H1 (cell line): Measurements from ENCODE around the gene KNCN. TPM values are rescaled to one million over a fixed set of nuclear protein-coding genes. Genes with fewer than 3 reads are reported as not detected.

ENCODE experiments used
- CTCF ChIA-PET: fragments of 300-600 bp; sonication (Branson Sonifier 250); formaldehyde crosslinking; loops from one replicate; lab custom pipeline; 2021; ENCODE audit not compliant: partially characterized antibody; lab: Charles Lee
- POLR2A ChIA-PET: fragments of 300-600 bp; sonication (Branson Sonifier 250); formaldehyde crosslinking; loops from one replicate; lab custom pipeline; 2021; ENCODE audit warnings: inconsistent platforms; ENCODE audit not compliant: partially characterized antibody; lab: Charles Lee
- DNase-seq, 2 experiments: peaks; one replicate each; pipeline versions ENCODE4 v3.0.0 to v3.0.0-alpha.2; 2010 to 2022; ENCODE audit warnings: low spot score in 2 of 2, low read depth in 1 of 2, mixed read lengths in 1 of 2
- FAIRE-seq: peaks from 2 replicates; lab custom pipeline; 2011; peaks lifted over from hg19 to GRCh38; lab: Jason Lieb, UNC
- H2AFZ ChIP-seq: 2 replicates; pipeline ENCODE4 v1.8.1; 2012; ENCODE audit warnings: low read length, inconsistent platforms
- H2AK5ac ChIP-seq: 2 replicates; pipeline ENCODE4 v1.6.1; 2013; ENCODE audit warnings: low read depth, low read length
- H2BK120ac ChIP-seq: replicated peaks from 2 replicates; pipeline ENCODE3; 2013; ENCODE audit warnings: low read depth, low read length, inconsistent platforms
- H2BK12ac ChIP-seq: 2 replicates; pipeline ENCODE4 v1.6.1; 2013; ENCODE audit warnings: low read depth, low read length
- H2BK15ac ChIP-seq: 2 replicates; pipeline ENCODE4 v1.6.1; 2013; ENCODE audit warnings: low read length
- H2BK20ac ChIP-seq: 2 replicates; pipeline ENCODE4 v1.6.1; 2013; ENCODE audit warnings: low read length
- H2BK5ac ChIP-seq: 2 replicates; pipeline ENCODE4 v1.6.1; 2013; ENCODE audit warnings: low read depth, low read length
- H3K14ac ChIP-seq: 2 replicates; pipeline ENCODE4 v1.6.1; 2013; ENCODE audit warnings: inconsistent platforms; ENCODE audit not compliant: insufficient read length
- H3K18ac ChIP-seq: 2 replicates; pipeline ENCODE4 v1.6.1; 2013; ENCODE audit warnings: low read length; ENCODE audit errors: extremely low read depth
- H3K23ac ChIP-seq: 2 replicates; pipeline ENCODE4 v1.6.1; 2013; ENCODE audit warnings: inconsistent platforms; ENCODE audit not compliant: insufficient read length
- H3K23me2 ChIP-seq: 2 replicates; pipeline ENCODE4 v1.6.1; 2013; ENCODE audit warnings: low read depth, low read length
- H3K27ac ChIP-seq: 2 replicates; pipeline ENCODE4 v1.6.1; 2011; ENCODE audit warnings: low read depth, low read length, inconsistent platforms
- H3K27me3 ChIP-seq, 4 experiments: replicated peaks in 1 of 4; 1 replicate in 1 of 4; 2 replicates in 3 of 4; pipeline versions ENCODE4 v1.6.1 to v1.8.1; 2011 to 2013; ENCODE audit warnings: low read length in 3 of 4, mild to moderate bottlenecking in 3 of 4, inconsistent platforms in 2 of 4, mixed read lengths in 2 of 4, moderate library complexity in 1 of 4; ENCODE audit not compliant: control insufficient read depth in 3 of 4, insufficient read depth in 3 of 4; ENCODE audit errors: extremely low read depth in 1 of 4
- H3K36me3 ChIP-seq, 4 experiments: 2 replicates each; pipeline versions ENCODE4 v1.6.1 to v1.8.1; 2011 to 2013; ENCODE audit warnings: mild to moderate bottlenecking in 4 of 4, low read length in 3 of 4, moderate library complexity in 2 of 4, control low read depth in 1 of 4, inconsistent platforms in 1 of 4; ENCODE audit not compliant: insufficient read depth in 4 of 4, control insufficient read depth in 2 of 4
- H3K4ac ChIP-seq: replicated peaks from 2 replicates; pipeline ENCODE3; 2013; ENCODE audit warnings: low read length, low read depth, mixed read lengths, inconsistent platforms; ENCODE audit not compliant: insufficient read length
- H3K4me1 ChIP-seq, 4 experiments: replicated peaks in 1 of 4; 1 replicate in 1 of 4; 2 replicates in 3 of 4; pipeline versions ENCODE4 v1.6.1 to v1.8.1; 2011 to 2013; ENCODE audit warnings: low read length in 3 of 4, inconsistent platforms in 2 of 4, mixed read lengths in 1 of 4; ENCODE audit not compliant: insufficient read depth in 4 of 4, control insufficient read depth in 3 of 4
- H3K4me2 ChIP-seq, 2 experiments: 2 replicates each; pipeline versions ENCODE4 v1.6.1 to v1.8.1; 2011 to 2013; ENCODE audit warnings: low read depth in 2 of 2, low read length in 2 of 2, control low read depth in 1 of 2, inconsistent platforms in 1 of 2, mild to moderate bottlenecking in 1 of 2; ENCODE audit not compliant: insufficient read depth in 1 of 2
- H3K4me3 ChIP-seq, 4 experiments: fragments of 200-600, 300-600 bp in 1 of 4; sonication (generic), shearing (Covaris generic), sonication (Bioruptor Twin) in 1 of 4; 2 replicates each; pipeline versions ENCODE4 v1.5.1 to v1.8.1; 2011 to 2016; ENCODE audit warnings: low read length in 4 of 4, low read depth in 3 of 4, control low read depth in 2 of 4, inconsistent platforms in 2 of 4, mild to moderate bottlenecking in 2 of 4, mixed read lengths in 1 of 4, moderate library complexity in 1 of 4; ENCODE audit not compliant: insufficient read depth in 2 of 4; ENCODE audit errors: extremely low read depth in 1 of 4
- H3K56ac ChIP-seq: replicated peaks from 2 replicates; pipeline ENCODE3; 2013; ENCODE audit warnings: low read depth, mild to moderate bottlenecking, mixed read lengths, low read length, inconsistent platforms; ENCODE audit not compliant: insufficient read length
- H3K79me1 ChIP-seq: 2 replicates; pipeline ENCODE4 v1.6.1; 2013; ENCODE audit warnings: low read depth, low read length, control low read depth
- H3K79me2 ChIP-seq, 2 experiments: 2 replicates each; pipeline versions ENCODE4 v1.6.1 to v1.8.1; 2012 to 2013; ENCODE audit warnings: low read length in 2 of 2, mild to moderate bottlenecking in 2 of 2, inconsistent platforms in 1 of 2; ENCODE audit not compliant: insufficient read depth in 2 of 2, control insufficient read depth in 1 of 2
- H3K9ac ChIP-seq, 4 experiments: replicated peaks in 1 of 4; 1 replicate in 1 of 4; 2 replicates in 3 of 4; pipeline versions ENCODE4 v1.6.1 to v1.8.1; 2011 to 2013; ENCODE audit warnings: low read depth in 3 of 4, low read length in 3 of 4, control low read depth in 2 of 4, mild to moderate bottlenecking in 2 of 4, moderate library complexity in 2 of 4, inconsistent platforms in 1 of 4; ENCODE audit errors: extremely low read depth in 1 of 4
- H3K9me3 ChIP-seq, 2 experiments: 2 replicates each; pipeline versions ENCODE4 v1.6.1 to v1.8.1; 2012 to 2013; ENCODE audit warnings: mild to moderate bottlenecking in 2 of 2, moderate library complexity in 2 of 2, control low read depth in 1 of 2, inconsistent platforms in 1 of 2, low read depth in 1 of 2, low read length in 1 of 2, mixed read lengths in 1 of 2; ENCODE audit not compliant: insufficient read depth in 2 of 2
- H4K20me1 ChIP-seq, 2 experiments: replicated peaks in 1 of 2; 2 replicates each; pipeline versions ENCODE3 to v1.8.1; 2011 to 2013; ENCODE audit warnings: inconsistent platforms in 2 of 2, low read length in 2 of 2, mild to moderate bottlenecking in 1 of 2; ENCODE audit not compliant: insufficient read depth in 2 of 2, control insufficient read depth in 1 of 2
- H4K5ac ChIP-seq: 2 replicates; pipeline ENCODE4 v1.6.1; 2013; ENCODE audit warnings: low read length, low read depth, mixed read lengths, inconsistent platforms; ENCODE audit not compliant: insufficient read length
- H4K8ac ChIP-seq: 2 replicates; pipeline ENCODE4 v1.8.0; 2013; ENCODE audit warnings: mild to moderate bottlenecking, moderate library complexity, low read length, inconsistent platforms; ENCODE audit not compliant: insufficient read depth; ENCODE audit errors: extremely low read depth
- H4K91ac ChIP-seq: replicated peaks from 2 replicates; pipeline ENCODE3; 2013; ENCODE audit warnings: low read length, mixed read lengths, inconsistent platforms; ENCODE audit not compliant: insufficient read length
- BACH1 ChIP-seq: IDR thresholded peaks from 2 replicates; pipeline ENCODE4 v1.6.1; 2012; ENCODE audit warnings: low read length, improper control_type of control experiment
- BRCA1 ChIP-seq: IDR thresholded peaks from 2 replicates; pipeline ENCODE4 v1.6.1; 2012; ENCODE audit warnings: low read depth, low read length, improper control_type of control experiment
- CEBPB ChIP-seq: IDR thresholded peaks from 2 replicates; pipeline ENCODE4 v1.6.1; 2012; ENCODE audit warnings: low read depth, low read length
- CTBP2 ChIP-seq: IDR thresholded peaks from 2 replicates; pipeline ENCODE4 v1.7.0; 2011; ENCODE audit warnings: borderline replicate concordance, mild to moderate bottlenecking, moderate library complexity, mixed read lengths, low read length; ENCODE audit not compliant: insufficient read depth, insufficient read length
- E2F6 ChIP-seq: IDR thresholded peaks from 2 replicates; pipeline ENCODE4 v1.6.1; 2012; ENCODE audit warnings: inconsistent platforms
- MAFK ChIP-seq: IDR thresholded peaks from 2 replicates; pipeline ENCODE4 v1.6.1; 2012; ENCODE audit warnings: low read depth, mild to moderate bottlenecking, improper control_type of control experiment, low read length
- TCF12 ChIP-seq: IDR thresholded peaks from 2 replicates; pipeline ENCODE4 v1.6.1; 2011; ENCODE audit warnings: low read depth, mild to moderate bottlenecking, low read length
- USF2 ChIP-seq: IDR thresholded peaks from 2 replicates; pipeline ENCODE4 v1.6.1; 2011; ENCODE audit warnings: low read length, improper control_type of control experiment
- WGBS, 2 experiments: shearing (Covaris generic) in 1 of 2; methylation state at CpG; one replicate each; pipeline versions ENCODE4 v1.1.6 to v1.1.7; 2013 to 2015; ENCODE audit warnings: low lambda C conversion rate in 2 of 2, mixed read lengths in 2 of 2, inconsistent platforms in 1 of 2, low coverage in 1 of 2, missing lambda C conversion rate in 1 of 2; ENCODE audit not compliant: insufficient replicate concordance in 2 of 2, insufficient coverage in 1 of 2, insufficient read length in 1 of 2; ENCODE audit errors: extremely low coverage in 1 of 2, missing lambda C conversion rate in 1 of 2; 5-methylcytosine and 5-hydroxymethylcytosine counted together
- polyA plus RNA-seq, 7 experiments: library from polyadenylated mRNA; depleted of rRNA in 3 of 7; stranded (reverse) in 5 of 7; unstranded in 2 of 7; fragments of >200 nt in 5 of 7; fragments of 200-250 nt in 2 of 7; gene quantifications; 1 replicate in 5 of 7; 2 replicates in 1 of 7; 4 replicates in 1 of 7; pipeline versions ENCODE4 v1.2.1 to v1.2.3, GENCODE V29; 2011 to 2013; ENCODE audit warnings: missing spikeins in 2 of 7, mixed read lengths in 2 of 7
- total RNA-seq: library from RNA; stranded (reverse); fragmentation: NEBNext Ultra II Directional; extraction: Animal tissue kit (Norgen Biotek cat#: 25700); gene quantifications from 2 replicates; pipeline ENCODE4 v1.2.1, GENCODE V29; 2021

Gene KNCN
- total and polyA plus RNA-seq, 2 of the 8 experiments (the other 6 are each of a cell fraction or from before 2014, with no cell fraction given), result not detected

- H3K14ac ChIP-seq, result no peak overlapping the region
- H3K23me2 ChIP-seq, result no peaks in the 10 kb centered on the region
- no peak overlapping the region for H2BK120ac ChIP-seq
- TF ChIP-seq MAFK, result no peak
- peak; percentile 59; the same call in 1 of the 2 replicates for TF ChIP-seq E2F6
- no peak for TF ChIP-seq BACH1
- TF ChIP-seq CEBPB, result no peak
- no peak for TF ChIP-seq CTBP2
- no peak for TF ChIP-seq TCF12
- TF ChIP-seq USF2, result no peak
- no peak for TF ChIP-seq BRCA1
- no peak overlapping the region for H4K91ac ChIP-seq
- H3K4me2 ChIP-seq, result no peak overlapping the region; a peak in 1 of 4 replicates
- H4K5ac ChIP-seq, result no peak overlapping the region
- peaks cover 0 to 14% (median 10%) of the 10 kb centered on the region in 4 experiments; a peak in 6 of 7 replicates for H3K4me1 ChIP-seq
- no peaks in the 10 kb centered on the region for H3K9me3 ChIP-seq
- ChIA-PET CTCF (interaction anchor here (0.7 to 17.7 kb wide), 14 partner anchors 10 to 649 kb away, joined by 3 to 322 read pairs (median 4); partner anchors contain the start of genes MKNK1 and MOB3C), POLR2A (no interaction called here)
- no peak overlapping the region for H3K4me3 ChIP-seq
- no peak for DNase-seq
- H2AK5ac ChIP-seq, result no peak overlapping the region
- H2AFZ ChIP-seq, result peak overlapping the region; percentile 33; the same call in 1 of the 2 replicates
- H2BK15ac ChIP-seq, result no peak overlapping the region
- H3K36me3 ChIP-seq, result no peaks in the 10 kb centered on the region
- no peak overlapping the region for H3K56ac ChIP-seq
- peak overlapping the region; percentile 90; the same call in 1 of the 2 replicates for H4K8ac ChIP-seq
- H3K79me1 ChIP-seq, result no peaks in the 10 kb centered on the region
- no peak overlapping the region for H3K23ac ChIP-seq
- 71% methylated on average over 17 of the region's 17 CpGs; no CpG with 5 or more reads in 1 of the 2 experiments for WGBS, 2 experiments
- H2BK5ac ChIP-seq, result no peak overlapping the region; the same call in 1 of the 2 replicates
- 0 out of 2 replicates have a peak overlapping the region, but pooled peaks have one; percentile 11 for H3K18ac ChIP-seq
- no peaks in the 10 kb centered on the region for H3K79me2 ChIP-seq
- H2BK12ac ChIP-seq, result no peak overlapping the region
- peaks cover 2 to 14% (median 11%) of the 10 kb centered on the region in 4 experiments; a peak in 6 of 7 replicates for H3K27me3 ChIP-seq
- H2BK20ac ChIP-seq, result no peak overlapping the region
- H3K9ac ChIP-seq, result no peak overlapping the region
- no peak overlapping the region for H3K27ac ChIP-seq
- no peak overlapping the region for H3K4ac ChIP-seq
- FAIRE-seq, result no peak
- no peaks in the 10 kb centered on the region for H4K20me1 ChIP-seq
Observed at GRCh38 chr1:46550751-46551231, 656 bp downstream of the KNCN start.
